OCI-LY7 (cell line): ENCODE measurements around the gene LPP. TPM values are rescaled to one million over a fixed set of nuclear protein-coding genes. Genes with fewer than 3 reads are reported as not detected.

ENCODE experiments used
- BruUV-seq: library from RNA; stranded (reverse); fragments of 400-500 nt; replicated peaks from 2 replicates; lab custom pipeline; 2021; lab: Mats Ljungman, UMichigan
- CTCF ChIA-PET: fragments of 300-600 bp; sonication (Branson Sonifier 250); formaldehyde crosslinking; loops from one replicate; lab custom pipeline; 2022; ENCODE audit warnings: antibody characterized with exemption; ENCODE audit not compliant: unreplicated experiment; lab: Charles Lee
- POLR2A ChIA-PET: fragments of 300-600 bp; sonication (Branson Sonifier 250); formaldehyde crosslinking; loops from one replicate; lab custom pipeline; 2022; ENCODE audit warnings: antibody characterized with exemption; lab: Charles Lee
- DNase-seq: peaks from one replicate; pipeline ENCODE4 v3.0.0-alpha.2; 2015; ENCODE audit warnings: low spot score
- H2AFZ ChIP-seq: fragments of 200-600 bp; sonication (generic), shearing (Covaris generic); 2 replicates; pipeline ENCODE4 v1.6.1; 2014; ENCODE audit warnings: mild to moderate bottlenecking, antibody characterized with exemption, low read length, moderate library complexity
- H3K27ac ChIP-seq: fragments of 200-600 bp; sonication (generic); 2 replicates; pipeline ENCODE4 v1.5.1; 2014; ENCODE audit warnings: mixed run types, low read depth, mild to moderate bottlenecking, moderate library complexity, low read length, inconsistent platforms; ENCODE audit not compliant: poor library complexity, severe bottlenecking
- H3K36me3 ChIP-seq: fragments of 200-600 bp; sonication (generic); 2 replicates; pipeline ENCODE4 v1.6.1; 2014; ENCODE audit warnings: mild to moderate bottlenecking, antibody characterized with exemption, low read length, moderate library complexity, mixed read lengths; ENCODE audit not compliant: insufficient read depth
- H3K4me1 ChIP-seq: fragments of 200-600 bp; sonication (generic); 2 replicates; pipeline ENCODE4 v1.5.1; 2014; ENCODE audit warnings: mild to moderate bottlenecking, low read length; ENCODE audit not compliant: insufficient read depth, poor library complexity, severe bottlenecking
- H3K4me2 ChIP-seq: fragments of 200-600 bp; sonication (generic); 2 replicates; pipeline ENCODE4 v1.6.1; 2014; ENCODE audit warnings: mild to moderate bottlenecking, low read length
- H3K4me3 ChIP-seq: fragments of 200-600 bp; sonication (generic); 2 replicates; pipeline ENCODE4 v1.5.1; 2014; ENCODE audit warnings: mild to moderate bottlenecking, low read depth, low read length; ENCODE audit not compliant: poor library complexity, severe bottlenecking
- H3K79me2 ChIP-seq: fragments of 200-600 bp; sonication (generic); 2 replicates; pipeline ENCODE4 v1.6.1; 2016; ENCODE audit warnings: low read depth, mild to moderate bottlenecking, low read length, moderate library complexity, mixed read lengths; ENCODE audit not compliant: insufficient read depth
- H3K9me2 ChIP-seq: fragments of 200-600 bp; sonication (generic); 2 replicates; pipeline ENCODE4 v1.6.1; 2016; ENCODE audit warnings: mild to moderate bottlenecking, low read length, mixed read lengths; ENCODE audit not compliant: insufficient read depth
- H3K9me3 ChIP-seq: fragments of 200-600 bp; sonication (generic); 2 replicates; pipeline ENCODE4 v1.6.1; 2014; ENCODE audit warnings: mild to moderate bottlenecking, mixed run types, low read length, mixed read lengths
- H4K20me1 ChIP-seq: fragments of 200-600 bp; sonication (generic); 2 replicates; pipeline ENCODE4 v1.6.1; 2014; ENCODE audit warnings: mild to moderate bottlenecking, antibody characterized with exemption, low read length, moderate library complexity, mixed read lengths; ENCODE audit not compliant: insufficient read depth
- EZH2phosphoT487 ChIP-seq: fragments of 200-600 bp; sonication (generic); IDR thresholded peaks from 2 replicates; pipeline ENCODE4 v1.6.1; 2018; ENCODE audit warnings: low read depth, borderline replicate concordance, mild to moderate bottlenecking, mixed run types, antibody characterized with exemption, low read length, moderate library complexity, mixed read lengths
- intact Hi-C: fragments of 100-400 bp; cut with micrococcal nuclease; formaldehyde crosslinking; loops from one replicate; pipeline ENCODE4 v1.10.0; 2022; ENCODE audit not compliant: unreplicated experiment
- total RNA-seq, 2 experiments: library from RNA; depleted of rRNA in 1 of 2; stranded (reverse); fragments of >200 nt in 1 of 2; shearing (Covaris generic) in 1 of 2; gene quantifications; 2 replicates each; pipeline ENCODE4 v1.2.3, GENCODE V29; 2014 to 2022
- TF ChIP-seq, protein P1 (sequence below): fragments of 200-600 bp; sonication (generic); conservative IDR thresholded peaks from 2 replicates; pipeline ENCODE4 v1.5.1; 2014; ENCODE audit warnings: mild to moderate bottlenecking, antibody characterized with exemption, low read length, moderate library complexity, mixed read lengths

The LPP gene
- total RNA-seq, 2 experiments from 2014 or later: 10.9 to 119 TPM

DNA sequence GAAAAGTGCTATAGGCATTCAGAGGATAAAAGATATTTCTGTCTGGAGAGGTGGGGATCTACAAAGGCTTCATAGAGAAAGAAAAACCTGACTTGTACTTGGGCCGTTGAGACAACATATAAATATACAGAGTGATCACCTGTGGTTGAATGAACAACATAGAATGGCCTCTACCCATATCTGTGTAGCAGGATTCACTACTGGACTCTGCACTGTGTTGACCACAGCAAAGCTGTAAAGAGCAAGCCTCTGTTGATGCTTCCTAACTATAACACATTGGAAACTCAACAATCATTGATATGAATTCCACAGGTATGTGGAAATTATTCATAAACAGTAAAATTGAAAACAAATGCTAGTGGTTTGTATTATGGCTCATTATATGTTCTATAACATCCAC is 19.1 kb upstream of the LPP start:
- H3K9me3 ChIP-seq: no peaks in the 10 kb centered on the region
- intact Hi-C loops: no loop called here
- ChIA-PET CTCF (no interaction called here), POLR2A (interaction anchor here (0.9 to 1.8 kb wide), 2 partner anchors 10 to 42 kb away, joined by 3 to 7 read pairs; no protein-coding TSS in a partner anchor)
- H3K4me2 ChIP-seq: no peak overlapping the region
- no peaks in the 10 kb centered on the region for H3K9me2 ChIP-seq
- no TSS peak for BruUV-seq
- H3K79me2 ChIP-seq: no peaks in the 10 kb centered on the region
- H3K27ac ChIP-seq: no peak overlapping the region
- no peak for DNase-seq
- H3K4me1 ChIP-seq: peaks cover 14% of the 10 kb centered on the region
- H2AFZ ChIP-seq: no peak overlapping the region
- no peaks in the 10 kb centered on the region for H4K20me1 ChIP-seq
- TF ChIP-seq, protein P1, sequence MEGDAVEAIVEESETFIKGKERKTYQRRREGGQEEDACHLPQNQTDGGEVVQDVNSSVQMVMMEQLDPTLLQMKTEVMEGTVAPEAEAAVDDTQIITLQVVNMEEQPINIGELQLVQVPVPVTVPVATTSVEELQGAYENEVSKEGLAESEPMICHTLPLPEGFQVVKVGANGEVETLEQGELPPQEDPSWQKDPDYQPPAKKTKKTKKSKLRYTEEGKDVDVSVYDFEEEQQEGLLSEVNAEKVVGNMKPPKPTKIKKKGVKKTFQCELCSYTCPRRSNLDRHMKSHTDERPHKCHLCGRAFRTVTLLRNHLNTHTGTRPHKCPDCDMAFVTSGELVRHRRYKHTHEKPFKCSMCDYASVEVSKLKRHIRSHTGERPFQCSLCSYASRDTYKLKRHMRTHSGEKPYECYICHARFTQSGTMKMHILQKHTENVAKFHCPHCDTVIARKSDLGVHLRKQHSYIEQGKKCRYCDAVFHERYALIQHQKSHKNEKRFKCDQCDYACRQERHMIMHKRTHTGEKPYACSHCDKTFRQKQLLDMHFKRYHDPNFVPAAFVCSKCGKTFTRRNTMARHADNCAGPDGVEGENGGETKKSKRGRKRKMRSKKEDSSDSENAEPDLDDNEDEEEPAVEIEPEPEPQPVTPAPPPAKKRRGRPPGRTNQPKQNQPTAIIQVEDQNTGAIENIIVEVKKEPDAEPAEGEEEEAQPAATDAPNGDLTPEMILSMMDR: no peak
- no peak for TF ChIP-seq EZH2phosphoT487
- H3K36me3 ChIP-seq: no peaks in the 10 kb centered on the region
- no peak overlapping the region for H3K4me3 ChIP-seq

DNA sequence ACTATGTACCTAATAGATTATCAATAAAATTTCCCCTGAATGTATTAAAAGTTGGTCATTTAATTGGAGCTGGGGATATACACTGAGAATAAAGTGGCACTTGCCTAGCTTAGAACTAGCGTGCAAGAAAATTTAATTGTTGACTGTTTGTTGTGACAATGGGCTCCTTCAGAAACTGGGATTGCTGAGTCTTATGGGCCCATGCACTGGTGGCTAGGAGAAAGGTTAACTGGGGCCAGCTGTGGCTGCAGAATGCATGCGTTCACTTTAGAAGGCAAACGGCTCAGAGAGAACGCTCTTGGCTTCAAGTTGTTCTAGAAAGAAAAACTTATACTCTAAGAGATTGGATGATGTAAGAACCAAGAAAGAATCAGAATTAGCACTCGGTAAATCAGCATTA is 18.7 kb upstream of the LPP start:
- Histone ChIP-seq H3K9me3 (no peaks in the 10 kb centered on the region), H2AFZ (no peak overlapping the region), H3K27ac (no peak overlapping the region), H3K9me2 (no peaks in the 10 kb centered on the region), H3K4me3 (no peak overlapping the region), H3K79me2 (no peaks in the 10 kb centered on the region), H3K4me2 (no peak overlapping the region), H4K20me1 (no peaks in the 10 kb centered on the region), H3K4me1 (peaks cover 14% of the 10 kb centered on the region), H3K36me3 (no peaks in the 10 kb centered on the region)
- no peak for DNase-seq
- ChIA-PET POLR2A (interaction anchor here (0.9 to 1.8 kb wide), 4 partner anchors 11 to 42 kb away, joined by 3 to 7 read pairs (median 3); no protein-coding TSS in a partner anchor), CTCF (no interaction called here)
- TF ChIP-seq, protein P1: no peak
- TF ChIP-seq EZH2phosphoT487: no peak
- intact Hi-C loops: no loop called here
- BruUV-seq: no TSS peak

DNA sequence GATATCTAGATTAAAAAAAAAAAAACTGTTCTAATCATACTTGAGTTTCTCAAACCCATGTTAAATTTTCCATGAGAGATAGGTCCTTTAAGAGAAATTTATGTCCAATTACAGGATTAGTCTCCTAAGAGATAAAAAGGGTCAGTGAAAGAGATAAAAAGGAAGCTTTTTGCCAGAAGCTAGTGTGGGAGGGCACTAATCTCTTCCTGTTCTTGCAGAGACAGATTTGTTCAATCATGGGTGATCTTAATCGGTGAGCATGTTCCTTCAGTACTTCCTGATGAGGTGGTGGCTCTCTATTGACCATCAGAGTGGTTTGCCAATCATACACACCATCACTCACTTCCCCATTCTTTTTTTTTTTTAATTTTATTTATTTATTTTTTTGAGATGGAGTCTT is 16.9 kb upstream of the LPP start:
- no peak for TF ChIP-seq EZH2phosphoT487
- TF ChIP-seq, protein P1: no peak
- Histone ChIP-seq H3K9me3 (no peaks in the 10 kb centered on the region), H3K79me2 (no peaks in the 10 kb centered on the region), H3K27ac (no peak overlapping the region), H2AFZ (peak overlapping the region; percentile 90), H3K36me3 (no peaks in the 10 kb centered on the region), H3K4me3 (no peak overlapping the region), H3K4me2 (peak overlapping the region; percentile 42), H3K9me2 (no peaks in the 10 kb centered on the region), H4K20me1 (no peaks in the 10 kb centered on the region), H3K4me1 (peaks cover 14% of the 10 kb centered on the region)
- peak; percentile 49 for DNase-seq
- POLR2A ChIA-PET: interaction anchor here (0.6 to 2.8 kb wide), 10 partner anchors 9 to 487 kb away, joined by 3 to 14 read pairs (median 4); no protein-coding TSS in a partner anchor
- CTCF ChIA-PET: interaction anchor here (1.0 kb wide), 1 partner anchor 11 kb away, joined by 3 read pairs; no protein-coding TSS in a partner anchor
- intact Hi-C loops: no loop called here
- no TSS peak for BruUV-seq
